Left ventricle myocardium inferior (tissue), 1 donor: ENCODE results near the gene ARHGAP25. TPM values are rescaled to one million over a fixed set of nuclear protein-coding genes. Genes with fewer than 3 reads are reported as not detected.

Source experiments
- DNase-seq: peaks from one replicate; pipeline ENCODE4 v3.0.0-alpha.2; 2020
- H3K27ac ChIP-seq: fragments of 200-600 bp; replicated peaks from 2 replicates; pipeline ENCODE4 v1.8.0; 2021
- H3K27me3 ChIP-seq: fragments of 200-600 bp; 2 replicates; pipeline ENCODE4 v1.8.0; 2021; ENCODE audit warnings: low read depth
- H3K36me3 ChIP-seq: fragments of 200-600 bp; 2 replicates; pipeline ENCODE4 v1.8.0; 2021
- H3K4me1 ChIP-seq: fragments of 200-600 bp; 2 replicates; pipeline ENCODE4 v1.8.0; 2021
- H3K4me3 ChIP-seq: fragments of 200-600 bp; 2 replicates; pipeline ENCODE4 v1.8.0; 2021; ENCODE audit warnings: mild to moderate bottlenecking, moderate library complexity
- H3K9me3 ChIP-seq: fragments of 200-600 bp; replicated peaks from 2 replicates; pipeline ENCODE4 v1.8.0; 2021
- CTCF ChIP-seq: fragments of 200-600 bp; IDR thresholded peaks from 2 replicates; pipeline ENCODE4 v1.8.0; 2021; ENCODE audit warnings: antibody characterized with exemption, mild to moderate bottlenecking, borderline replicate concordance
- intact Hi-C: fragments of 100-400 bp; cut with micrococcal nuclease; formaldehyde crosslinking; loops from one replicate; pipeline ENCODE4 v1.11.0; 2022
- total RNA-seq: library from RNA; stranded (reverse); fragmentation: NEBNext Ultra II Directional; extraction: Animal tissue kit (Norgen Biotek cat#: 25700); gene quantifications from one replicate; pipeline ENCODE4 v1.2.1, GENCODE V29; 2021
- donor health status: DM: no; HTN: yes; CAD: no; lungs with severe emphysema.

Gene ARHGAP25
- total RNA-seq, 1 donor from 2014 or later = 5.3 TPM

GRCh38 chr2:68806511-68807109 lies 72.0 kb downstream of the ARHGAP25 start:
- intact Hi-C loops = no loop called here
- peaks cover 14% of the 10 kb centered on the region for H3K4me1 ChIP-seq
- no peak for TF ChIP-seq CTCF

GRCh38 chr2:68807821-68808266 lies 73.2 kb downstream of the ARHGAP25 start:
- peaks cover 8% of the 10 kb centered on the region for H3K36me3 ChIP-seq
- peaks cover 20% of the 10 kb centered on the region for H3K4me1 ChIP-seq
- no peak for DNase-seq

More at GRCh38 chr2:68806511-68807109, 72.0 kb downstream of the ARHGAP25 start:
- Histone ChIP-seq H3K9me3 (no peaks in the 10 kb centered on the region), H3K36me3 (peaks cover 8% of the 10 kb centered on the region), H3K27me3 (no peaks in the 10 kb centered on the region), H3K27ac (no peak overlapping the region), H3K4me3 (no peak overlapping the region)
- DNase-seq = no peak

GRCh38 chr2:68809324-68810240 lies 75.0 kb downstream of the ARHGAP25 start:
- Histone ChIP-seq H3K9me3 (no peaks in the 10 kb centered on the region), H3K27me3 (no peaks in the 10 kb centered on the region), H3K27ac (no peak overlapping the region), H3K36me3 (peaks cover 26% of the 10 kb centered on the region), H3K4me1 (peaks cover 20% of the 10 kb centered on the region), H3K4me3 (no peak overlapping the region)
- TF ChIP-seq CTCF = no peak
- no peak for DNase-seq
- intact Hi-C loops = no loop called here

More at GRCh38 chr2:68807821-68808266, 73.2 kb downstream of the ARHGAP25 start:
- Histone ChIP-seq H3K9me3 (no peaks in the 10 kb centered on the region), H3K27ac (peak overlapping the region; percentile 12), H3K4me3 (no peak overlapping the region), H3K27me3 (no peaks in the 10 kb centered on the region)
- intact Hi-C loops = no loop called here
- no peak for TF ChIP-seq CTCF

GRCh38 chr2:68811364-68811763 lies 76.8 kb downstream of the ARHGAP25 start:
- H3K4me3 ChIP-seq = no peak overlapping the region

More at GRCh38 chr2:68811364-68811763, 76.8 kb downstream of the ARHGAP25 start:
- H3K27me3 ChIP-seq = no peaks in the 10 kb centered on the region
- H3K27ac ChIP-seq = peak overlapping the region; percentile 59
- intact Hi-C loops = no loop called here
- peak; percentile 42 for DNase-seq
- no peaks in the 10 kb centered on the region for H3K9me3 ChIP-seq
- peaks cover 15% of the 10 kb centered on the region for H3K4me1 ChIP-seq
- TF ChIP-seq CTCF = no peak
- peaks cover 38% of the 10 kb centered on the region for H3K36me3 ChIP-seq
